Jurkat, Clone E6-1 (cell line): ENCODE data around the gene CMYA5.

Source experiments
- DNase-seq: peaks from one replicate; pipeline ENCODE4 v3.0.0-alpha.2; 2011; ENCODE audit warnings: low read depth, low spot score
- H3K4me3 ChIP-seq: 2 replicates; pipeline ENCODE4 v1.5.1; 2011; ENCODE audit warnings: mild to moderate bottlenecking, low read length, control low read depth, moderate library complexity

Gene CMYA5

GRCh38 chr5:79843450-79844388 is 154.1 kb downstream of the CMYA5 start:
- no peak for DNase-seq

GRCh38 chr5:79844571-79844970 is 154.9 kb downstream of the CMYA5 start:
- DNase-seq: no peak
- no peak overlapping the region for H3K4me3 ChIP-seq

More at GRCh38 chr5:79843450-79844388, 154.1 kb downstream of the CMYA5 start:
- no peak overlapping the region for H3K4me3 ChIP-seq

GRCh38 chr5:79845448-79846197 is 156.0 kb downstream of the CMYA5 start:
- H3K4me3 ChIP-seq: no peak overlapping the region
- DNase-seq: no peak

- H3K4me3 ChIP-seq: no peak overlapping the region
- no peak for DNase-seq
Observed at GRCh38 chr5:79846198-79846521, 156.5 kb downstream of the CMYA5 start.

GRCh38 chr5:79847561-79847960 is 157.9 kb downstream of the CMYA5 start:
- no peak for DNase-seq
- H3K4me3 ChIP-seq: no peak overlapping the region

GRCh38 chr5:79849061-79849460 is 159.4 kb downstream of the CMYA5 start:
- no peak overlapping the region for H3K4me3 ChIP-seq
- DNase-seq: no peak
